ENCODE data around the gene GGA2.

- TF ChIP-seq CTCF (IDR thresholded peaks at IDR 0.05) (no peak), POLR2A (IDR thresholded peaks at IDR 0.05) (no peak)
Measured at GRCh38 chr16:23518435-23518891, 8.2 kb upstream of the GGA2 start.

All from esophagus squamous epithelium (tissue), 4 donors.